ENCODE data around the gene PITRM1. TPM values are rescaled to one million over a fixed set of nuclear protein-coding genes. Genes with fewer than 3 reads are reported as not detected.

The PITRM1 gene
- total and polyA plus RNA-seq, 2 experiments from 2014 or later, result 44.1 to 45.9 TPM

- Histone ChIP-seq H3K36me3 (replicated peaks; ENCODE audit: insufficient read depth, low read depth) (peaks cover 7% of the 10 kb centered on the region), H3K79me2 (no peaks in the 10 kb centered on the region), H3K9me2 (replicated peaks; ENCODE audit: insufficient read depth) (no peaks in the 10 kb centered on the region), H3K4me1 (ENCODE audit: insufficient read depth) (no peaks in the 10 kb centered on the region), H3K27ac (no peak overlapping the region), H3K27me3 (no peaks in the 10 kb centered on the region), H2AFZ (no peak overlapping the region), H3K4me2 (no peak overlapping the region), H3K9me3 (ENCODE audit: low read depth) (no peaks in the 10 kb centered on the region), H4K20me1 (ENCODE audit: insufficient read depth, poor library complexity, severe bottlenecking) (no peaks in the 10 kb centered on the region), H3K4me3 (no peak overlapping the region)
- TF ChIP-seq EZH2 (IDR thresholded peaks at IDR 0.05; ENCODE audit: borderline replicate concordance) (no peak), EZH2phosphoT487 (IDR thresholded peaks at IDR 0.05; ENCODE audit: low read depth, severe bottlenecking, unreplicated experiment) (no peak), CTCF (IDR thresholded peaks at IDR 0.05; ENCODE audit: poor library complexity) (no peak)
- no peak for DNase-seq (ENCODE audit: low spot score)
- WGBS (ENCODE audit: low lambda C conversion rate, missing lambda C conversion rate), result 95% methylated on average over 41 of the region's 41 CpGs
Measured at GRCh38 chr10:3137958-3138726, 34.4 kb downstream of the PITRM1 start.

- 92% methylated on average over 21 of the region's 21 CpGs for WGBS (ENCODE audit: low lambda C conversion rate, missing lambda C conversion rate)
- Histone ChIP-seq H3K79me2 (no peaks in the 10 kb centered on the region), H3K27me3 (no peaks in the 10 kb centered on the region), H3K4me2 (no peak overlapping the region), H3K4me3 (no peak overlapping the region), H3K36me3 (replicated peaks; ENCODE audit: insufficient read depth, low read depth) (peaks cover 7% of the 10 kb centered on the region), H3K9me2 (replicated peaks; ENCODE audit: insufficient read depth) (no peaks in the 10 kb centered on the region), H3K27ac (no peak overlapping the region), H3K4me1 (ENCODE audit: insufficient read depth) (no peaks in the 10 kb centered on the region), H3K9me3 (ENCODE audit: low read depth) (no peaks in the 10 kb centered on the region), H4K20me1 (ENCODE audit: insufficient read depth, poor library complexity, severe bottlenecking) (no peaks in the 10 kb centered on the region), H2AFZ (no peak overlapping the region)
- no peak for DNase-seq (ENCODE audit: low spot score)
- TF ChIP-seq CTCF (IDR thresholded peaks at IDR 0.05; ENCODE audit: poor library complexity) (no peak), EZH2phosphoT487 (IDR thresholded peaks at IDR 0.05; ENCODE audit: low read depth, severe bottlenecking, unreplicated experiment) (no peak), EZH2 (IDR thresholded peaks at IDR 0.05; ENCODE audit: borderline replicate concordance) (no peak)
Measured at GRCh38 chr10:3136763-3137611, 35.6 kb downstream of the PITRM1 start.

GRCh38 chr10:3136336-3136735, 36.2 kb downstream of the PITRM1 start:
- no peak overlapping the region for H3K4me3 ChIP-seq
- no peaks in the 10 kb centered on the region for H3K27me3 ChIP-seq
- WGBS (ENCODE audit: low lambda C conversion rate, missing lambda C conversion rate), result 93% methylated on average over 14 of the region's 14 CpGs
- H3K9me2 ChIP-seq (replicated peaks; ENCODE audit: insufficient read depth), result no peaks in the 10 kb centered on the region
- H3K9me3 ChIP-seq (ENCODE audit: low read depth), result no peaks in the 10 kb centered on the region
- TF ChIP-seq CTCF (IDR thresholded peaks at IDR 0.05; ENCODE audit: poor library complexity) (no peak), EZH2phosphoT487 (IDR thresholded peaks at IDR 0.05; ENCODE audit: low read depth, severe bottlenecking, unreplicated experiment) (no peak), EZH2 (IDR thresholded peaks at IDR 0.05; ENCODE audit: borderline replicate concordance) (no peak)
- H2AFZ ChIP-seq, result no peak overlapping the region
- H3K4me1 ChIP-seq (ENCODE audit: insufficient read depth), result no peaks in the 10 kb centered on the region
- H4K20me1 ChIP-seq (ENCODE audit: insufficient read depth, poor library complexity, severe bottlenecking), result no peaks in the 10 kb centered on the region
- peaks cover 7% of the 10 kb centered on the region for H3K36me3 ChIP-seq (replicated peaks; ENCODE audit: insufficient read depth, low read depth)
- no peak overlapping the region for H3K4me2 ChIP-seq
- H3K79me2 ChIP-seq, result no peaks in the 10 kb centered on the region
- no peak overlapping the region for H3K27ac ChIP-seq
- DNase-seq (ENCODE audit: low spot score), result no peak

All from hepatocyte (in vitro differentiated cells).